H1 (cell line): ENCODE results near the gene ILDR2. TPM values are rescaled to one million over a fixed set of nuclear protein-coding genes. Genes with fewer than 3 reads are reported as not detected.

Experiments
- CHD7 ChIP-seq: fragments of 300-600 bp; sonication (generic); IDR thresholded peaks from 2 replicates; pipeline ENCODE4 v1.7.1; 2012; ENCODE audit warnings: low read length, moderate library complexity, mild to moderate bottlenecking, inconsistent platforms; ENCODE audit not compliant: insufficient replicate concordance
- CREB1 ChIP-seq: IDR thresholded peaks from 2 replicates; pipeline ENCODE4 v1.6.1; 2012; ENCODE audit warnings: inconsistent platforms
- NANOG ChIP-seq: IDR thresholded peaks from 2 replicates; pipeline ENCODE4 v1.6.1; 2011; ENCODE audit warnings: low read length, low read depth, mild to moderate bottlenecking, inconsistent platforms; ENCODE audit not compliant: insufficient read depth, poor library complexity, severe bottlenecking
- POU5F1 ChIP-seq: IDR thresholded peaks from 2 replicates; pipeline ENCODE4 v1.6.1; 2011; ENCODE audit warnings: low read depth, mild to moderate bottlenecking, low read length, moderate library complexity
- RAD21 ChIP-seq, 2 experiments: IDR thresholded peaks in 1 of 2; conservative IDR thresholded peaks in 1 of 2; 2 replicates each; pipeline ENCODE4 v1.6.1; 2011; ENCODE audit warnings: low read depth in 2 of 2, low read length in 2 of 2, improper control_type of control experiment in 1 of 2, inconsistent platforms in 1 of 2, mild to moderate bottlenecking in 1 of 2, moderate library complexity in 1 of 2
- TAF7 ChIP-seq: optimal IDR thresholded peaks from 2 replicates; pipeline ENCODE3; 2011; ENCODE audit warnings: low read depth, mild to moderate bottlenecking, inconsistent platforms, low read length, moderate library complexity, borderline replicate concordance
- TBP ChIP-seq: IDR thresholded peaks from 2 replicates; pipeline ENCODE4 v1.6.1; 2011; ENCODE audit warnings: low read depth, low read length, improper control_type of control experiment
- TEAD4 ChIP-seq: IDR thresholded peaks from 2 replicates; pipeline ENCODE4 v1.6.1; 2012; ENCODE audit warnings: low read depth, low read length, inconsistent platforms, mixed read lengths
- polyA plus RNA-seq, 7 experiments: library from polyadenylated mRNA; depleted of rRNA in 3 of 7; stranded (reverse) in 5 of 7; unstranded in 2 of 7; fragments of >200 nt in 5 of 7; fragments of 200-250 nt in 2 of 7; gene quantifications; 1 replicate in 5 of 7; 2 replicates in 1 of 7; 4 replicates in 1 of 7; pipeline versions ENCODE4 v1.2.1 to v1.2.3, GENCODE V29; 2011 to 2013; ENCODE audit warnings: missing spikeins in 2 of 7, mixed read lengths in 2 of 7
- total RNA-seq: library from RNA; stranded (reverse); fragmentation: NEBNext Ultra II Directional; extraction: Animal tissue kit (Norgen Biotek cat#: 25700); gene quantifications from 2 replicates; pipeline ENCODE4 v1.2.1, GENCODE V29; 2021

Gene ILDR2
- total and polyA plus RNA-seq, 2 of the 8 experiments (the other 6 are each of a cell fraction or from before 2014, with no cell fraction given) = 0.85 to 0.86 TPM

GRCh38 chr1:167016100-167016750 lies 40.9 kb upstream of the ILDR2 start (continued):
- no peak for TF ChIP-seq CHD7
- no peak for TF ChIP-seq TEAD4
- no peak for TF ChIP-seq NANOG
- no peak for TF ChIP-seq POU5F1
- TF ChIP-seq CREB1 = no peak
- no peak for TF ChIP-seq RAD21 (IDR thresholded peaks at IDR 0.05 in 1 of 2, conservative IDR thresholded peaks at IDR 0.05 in 1 of 2; ENCODE audit: low read depth in 2 of 2, low read length in 2 of 2)
- no peak for TF ChIP-seq TBP
- TF ChIP-seq TAF7 = no peak
- TF ChIP-seq, all 59 proteins: peak for 0
